M059J (cell line): ENCODE data around the gene DTD1. TPM values are rescaled to one million over a fixed set of nuclear protein-coding genes. Genes with fewer than 3 reads are reported as not detected.

ENCODE experiments used
- DNase-seq: peaks from one replicate; pipeline ENCODE4 v3.0.0-alpha.2; 2012; ENCODE audit warnings: low read depth
- total RNA-seq: library from RNA; depleted of rRNA; stranded (reverse); fragments of >200 nt; shearing (Covaris generic); gene quantifications from 2 replicates; pipeline ENCODE4 v1.2.3, GENCODE V29; 2014; rRNA removed

DTD1 gene, protein sequence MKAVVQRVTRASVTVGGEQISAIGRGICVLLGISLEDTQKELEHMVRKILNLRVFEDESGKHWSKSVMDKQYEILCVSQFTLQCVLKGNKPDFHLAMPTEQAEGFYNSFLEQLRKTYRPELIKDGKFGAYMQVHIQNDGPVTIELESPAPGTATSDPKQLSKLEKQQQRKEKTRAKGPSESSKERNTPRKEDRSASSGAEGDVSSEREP
- 94.2 and 102 TPM in 2 replicates for total RNA-seq

DNA sequence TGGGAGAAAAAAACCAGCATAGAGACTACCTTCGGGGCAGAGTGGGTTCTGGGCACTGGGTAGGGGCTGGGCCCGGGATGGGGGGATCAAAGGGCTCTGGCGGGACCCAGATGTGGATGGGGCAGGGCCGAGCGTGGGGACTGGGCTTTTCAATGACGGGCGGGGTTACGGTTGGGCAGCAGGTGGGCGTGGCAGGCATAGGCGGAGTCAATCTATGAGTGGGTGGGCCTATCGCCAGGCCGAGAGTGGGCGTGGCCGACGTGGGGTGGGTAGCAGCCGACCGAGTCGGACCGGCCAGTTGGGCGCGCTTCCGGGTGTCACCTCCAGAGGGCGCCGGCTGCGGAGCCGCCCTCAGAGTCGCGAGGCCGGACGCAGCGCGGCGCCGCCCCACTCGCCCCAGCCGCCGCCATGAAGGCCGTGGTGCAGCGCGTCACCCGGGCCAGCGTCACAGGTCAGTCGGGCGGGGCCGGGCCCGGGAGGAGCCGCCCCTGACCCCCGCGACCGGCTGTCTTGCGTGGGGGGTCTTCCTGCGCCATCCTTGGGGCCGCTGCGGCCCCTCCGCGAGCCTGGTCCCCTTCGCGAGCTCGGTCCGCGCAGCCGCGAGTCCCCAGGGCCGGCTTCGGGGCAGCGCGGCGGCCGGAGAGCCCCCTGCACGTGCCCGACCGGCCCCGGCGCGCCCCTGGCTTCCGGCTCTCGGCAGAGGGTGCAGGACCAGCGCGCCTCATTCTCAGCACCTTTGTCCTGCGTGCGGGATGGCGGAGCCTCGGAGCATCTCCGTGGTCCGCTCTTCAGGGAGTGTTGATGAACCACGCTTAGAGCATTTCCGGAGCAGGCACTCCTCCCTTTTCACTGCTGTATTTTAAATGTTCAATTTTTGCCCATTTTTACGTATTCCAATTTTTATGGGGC is at the start of gene DTD1:
Gene DTD1, plus strand, starts transcription at position 390 of the 909 bp plus-strand sequence. Its CDS starts 19 bp downstream, at position 409.
- peak; percentile 84 for DNase-seq

DNA sequence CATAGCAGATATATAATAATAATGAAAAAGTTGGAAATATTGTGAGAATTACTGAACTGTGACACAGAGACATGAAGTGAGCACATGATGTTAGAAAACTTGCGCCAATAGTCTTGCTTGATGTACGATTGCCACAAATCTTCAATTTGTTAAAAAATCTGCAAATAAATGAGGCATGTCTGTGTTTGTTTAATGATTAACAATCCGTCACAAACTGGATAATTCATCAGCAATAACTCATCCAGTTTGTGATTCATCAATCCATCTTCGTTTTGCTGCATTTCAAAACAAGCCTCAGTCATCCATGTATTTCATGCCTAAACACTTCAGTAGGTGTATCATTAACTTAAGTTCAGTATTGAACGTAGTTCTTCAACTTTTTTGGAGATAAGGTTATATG is 46.1 kb upstream of the DTD1 start:
- no peak for DNase-seq

GRCh38 chr20:18543216-18543615 is 44.6 kb upstream of the DTD1 start:
- no peak for DNase-seq

GRCh38 chr20:18543932-18544331 is 43.9 kb upstream of the DTD1 start:
- DNase-seq = no peak

- no peak for DNase-seq
Observed at GRCh38 chr20:18545566-18545965, 42.3 kb upstream of the DTD1 start.

GRCh38 chr20:18548465-18548864 is 39.4 kb upstream of the DTD1 start:
- no peak for DNase-seq

- no peak for DNase-seq
Observed at GRCh38 chr20:18553746-18554145, 34.1 kb upstream of the DTD1 start.

DNA sequence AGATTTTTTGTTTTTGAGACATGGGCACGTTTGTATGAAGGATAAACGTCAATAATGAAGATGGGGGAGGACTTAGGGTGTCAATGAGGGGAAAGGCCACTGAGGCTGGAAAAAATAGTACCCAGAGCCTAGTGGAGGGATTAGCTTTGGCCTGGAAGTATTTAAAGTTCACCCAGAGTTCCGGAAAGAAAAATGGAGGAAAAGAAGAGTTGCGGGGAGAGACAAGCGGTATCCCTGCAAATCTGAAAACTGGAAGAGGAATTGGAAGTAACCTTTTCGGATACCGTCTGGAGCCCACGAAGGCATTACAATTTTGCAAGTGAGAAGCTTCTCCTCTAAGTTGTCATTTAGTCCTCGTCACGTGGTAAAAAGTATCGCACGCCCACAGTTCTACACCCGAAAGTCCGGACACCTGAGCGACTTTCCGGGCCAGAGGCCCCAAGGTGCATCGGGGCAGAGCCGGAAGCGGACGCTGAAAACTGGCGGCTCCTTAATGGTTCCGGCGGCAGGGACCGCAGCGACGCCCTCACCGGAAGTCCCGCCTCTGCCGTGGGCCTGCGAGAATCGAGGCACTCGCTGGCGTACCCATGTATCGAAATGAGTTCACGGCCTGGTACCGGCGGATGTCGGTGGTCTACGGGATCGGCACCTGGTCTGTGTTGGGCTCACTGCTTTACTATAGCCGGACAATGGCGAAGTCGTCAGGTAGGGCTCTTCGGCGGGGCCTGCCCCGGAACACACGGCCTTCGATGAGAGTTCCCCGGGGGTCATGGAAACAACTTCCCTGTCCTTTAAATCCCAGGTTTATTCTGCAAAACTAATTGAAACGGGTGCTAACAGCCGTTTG is 20.7 kb upstream of the DTD1 start, which contains the start of gene SMIM26:
Gene SMIM26, plus strand, starts transcription at position 541 of the 847 bp plus-strand sequence. Its CDS starts 47 bp downstream, at position 588.
- DNase-seq = peak; percentile 97

- no peak for DNase-seq
Observed at GRCh38 chr20:18567739-18568091, 20.1 kb upstream of the DTD1 start.

DNA sequence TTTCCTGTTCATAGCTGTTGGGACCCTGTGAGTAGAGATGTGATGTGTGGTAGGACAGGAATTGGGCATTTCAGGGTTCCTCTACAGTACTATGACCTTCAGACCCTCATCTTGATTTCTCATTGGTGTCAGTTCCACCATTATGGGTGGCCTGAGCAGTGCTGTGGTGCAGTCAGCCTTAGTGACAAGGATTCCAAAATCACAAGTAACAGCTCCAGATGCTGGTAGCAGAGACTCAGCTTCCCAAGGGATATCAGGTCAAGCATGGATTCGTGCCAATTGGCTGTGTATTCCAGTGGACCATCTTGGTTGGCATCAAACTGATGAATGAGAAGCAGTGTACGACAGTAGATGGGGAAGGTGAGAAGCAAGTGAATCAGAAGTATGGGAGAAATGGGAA is 16.8 kb upstream of the DTD1 start:
- DNase-seq = no peak

GRCh38 chr20:18571578-18571977 is 16.3 kb upstream of the DTD1 start:
- no peak for DNase-seq

- DNase-seq = no peak
Observed at GRCh38 chr20:18577942-18578341, 9.9 kb upstream of the DTD1 start.

- DNase-seq = no peak
Observed at GRCh38 chr20:18578581-18578980, 9.3 kb upstream of the DTD1 start.

DNA sequence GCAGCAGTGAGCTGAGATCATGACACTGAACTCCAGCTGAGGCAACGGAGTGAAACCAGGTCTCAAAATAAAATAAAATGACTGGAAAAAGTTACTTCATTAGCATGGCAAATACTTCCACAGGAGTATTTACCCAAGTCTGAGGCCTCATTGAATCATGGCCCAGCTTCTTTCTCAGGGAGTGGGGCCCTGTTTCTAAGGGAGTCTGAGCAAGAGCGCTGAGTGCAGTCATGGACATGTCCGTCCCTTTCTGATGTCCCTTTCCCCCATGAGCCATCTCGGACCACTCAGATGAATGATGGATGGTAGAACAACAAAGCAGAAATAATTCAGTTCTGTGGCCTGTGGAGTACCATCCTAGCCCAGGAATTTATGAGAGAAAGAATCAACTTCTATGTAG is 7.8 kb upstream of the DTD1 start:
- no peak for DNase-seq

GRCh38 chr20:18585134-18585533 is 2.7 kb upstream of the DTD1 start:
- DNase-seq = peak; percentile 59

GRCh38 chr20:18588574-18588933 is 700 bp downstream of the DTD1 start:
- no peak for DNase-seq

DNA sequence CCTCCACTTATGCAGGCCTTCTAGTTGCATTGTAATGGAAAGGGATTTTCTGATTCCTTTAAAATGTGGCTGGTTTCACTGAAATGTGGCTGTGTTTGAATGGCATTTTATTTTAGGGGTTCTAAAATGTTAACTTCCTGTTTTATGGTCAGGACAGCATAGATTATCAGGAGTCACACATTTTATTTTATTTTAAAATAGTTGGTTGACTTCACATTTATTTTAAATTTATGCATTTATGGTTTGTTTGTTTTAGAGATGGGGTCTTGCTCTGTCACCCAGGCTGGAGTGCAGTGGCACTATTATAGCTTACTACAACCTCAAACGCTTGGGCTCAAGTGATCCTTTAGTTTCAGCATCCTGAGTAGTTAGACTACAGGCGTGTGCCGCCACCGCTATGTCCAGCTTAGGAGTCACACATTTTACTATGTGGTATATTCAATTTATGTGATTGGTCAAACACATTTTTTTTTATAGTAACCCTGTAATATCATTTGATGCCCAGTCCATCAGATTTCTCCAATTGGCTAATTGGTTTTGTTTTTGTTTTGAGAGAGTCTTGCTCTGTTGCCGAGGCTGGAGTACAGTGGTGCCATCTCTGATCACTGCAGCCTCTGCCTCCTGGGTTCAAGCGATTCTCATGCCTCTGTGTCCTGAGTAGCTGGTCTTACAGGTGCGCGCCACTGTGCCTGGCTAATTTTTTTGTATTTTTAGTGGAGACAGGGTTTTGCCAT is 2.3 kb downstream of the DTD1 start:
- peak; percentile 14 for DNase-seq

DNA sequence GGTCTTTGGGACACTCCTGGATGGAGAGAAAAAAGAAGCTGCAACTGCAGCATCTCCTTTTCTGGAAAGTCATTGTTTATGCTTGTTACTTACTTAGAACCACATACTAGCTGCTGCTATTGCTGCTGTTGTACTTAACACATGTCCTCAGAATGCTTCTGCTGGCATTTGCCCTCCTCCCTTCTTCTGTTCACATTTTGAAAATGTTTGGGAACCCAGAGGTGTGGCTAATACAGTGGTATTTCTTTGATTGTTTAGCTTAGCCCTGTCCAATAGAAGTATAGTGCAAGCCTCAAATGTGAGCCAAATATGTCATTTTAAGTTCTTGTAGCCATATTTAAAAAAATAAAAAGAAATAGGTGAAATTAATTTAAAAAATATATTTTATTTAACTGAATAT is 8.4 kb downstream of the DTD1 start:
- DNase-seq = no peak

GRCh38 chr20:18609741-18610140 is 21.9 kb downstream of the DTD1 start:
- no peak for DNase-seq

GRCh38 chr20:18611492-18611891 is 23.6 kb downstream of the DTD1 start:
- DNase-seq = no peak

GRCh38 chr20:18613553-18613952 is 25.7 kb downstream of the DTD1 start:
- peak; percentile 12 for DNase-seq

- DNase-seq = no peak
Observed at GRCh38 chr20:18614244-18614643, 26.4 kb downstream of the DTD1 start.
